IPS DF 4.7 (cell line): ENCODE data around the gene KRT34.
"Not testable (repeated sequence)": the region's sequence is repeated elsewhere in the genome, so short reads cannot be mapped to it uniquely, and the experiment has no call there.

ENCODE experiments used
- DNase-seq: peaks from one replicate; pipeline ENCODE4 v3.0.0-alpha.2; 2013; ENCODE audit warnings: low spot score; ENCODE audit errors: extremely low read depth

The KRT34 gene

DNA sequence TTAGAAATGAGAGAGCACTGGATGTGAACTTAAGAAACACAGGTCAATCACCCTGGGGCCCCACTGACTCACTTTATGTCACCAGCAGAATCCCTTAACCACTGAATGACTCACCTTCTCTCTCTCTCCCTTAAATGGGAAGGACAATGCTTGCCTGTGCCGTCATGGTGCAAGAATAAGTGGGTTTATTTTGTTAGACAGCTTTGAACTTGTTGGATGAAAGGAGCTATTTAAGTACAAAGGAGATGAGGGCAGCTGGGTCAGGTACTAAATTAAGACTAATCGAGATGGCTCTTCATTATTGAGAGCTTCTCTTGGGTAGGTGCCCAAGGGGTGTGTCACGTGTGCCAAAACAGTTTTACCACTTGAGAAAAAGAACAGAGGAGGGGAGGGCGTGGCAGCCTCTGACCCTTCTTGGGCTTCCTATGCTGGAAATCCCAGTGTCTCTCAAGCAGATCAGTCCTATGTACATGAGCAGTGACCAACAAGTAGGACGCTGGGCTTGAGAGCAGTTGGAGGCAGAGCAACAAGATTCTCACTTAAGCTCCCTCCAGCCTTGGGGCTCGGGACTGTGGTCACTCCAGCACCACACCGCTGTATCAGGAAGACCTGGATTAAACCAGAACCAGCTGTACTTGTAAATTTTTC is 22.0 kb upstream of the KRT34 start:
- no peak for DNase-seq

DNA sequence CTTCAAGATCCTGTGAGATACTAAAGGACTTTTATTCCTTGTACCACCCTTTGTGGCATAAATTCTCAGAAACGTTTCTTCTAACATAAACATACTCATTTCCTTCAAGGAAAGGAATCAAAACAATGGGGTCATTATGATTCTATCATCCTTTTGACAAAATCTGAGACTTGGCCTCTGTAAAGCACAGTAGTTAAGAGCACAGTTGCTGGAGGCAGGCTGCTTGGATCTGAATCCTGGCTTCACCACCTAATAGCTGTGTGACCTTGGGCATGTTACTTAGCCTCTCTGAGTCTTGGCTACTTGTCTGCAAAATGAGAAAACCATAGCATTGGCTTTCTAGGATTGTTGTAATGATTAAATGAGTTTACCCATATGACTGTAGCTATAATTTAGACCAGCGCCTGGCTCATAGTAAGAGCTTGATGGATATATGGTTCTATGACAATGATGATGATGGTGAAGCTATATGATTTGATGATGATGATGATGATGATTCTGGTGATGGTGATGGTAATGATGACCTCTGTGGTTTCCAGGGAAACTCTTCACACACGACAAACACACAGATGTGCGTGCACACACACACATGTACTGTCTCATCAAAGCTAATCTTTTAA is 21.4 kb upstream of the KRT34 start:
- no peak for DNase-seq

DNA sequence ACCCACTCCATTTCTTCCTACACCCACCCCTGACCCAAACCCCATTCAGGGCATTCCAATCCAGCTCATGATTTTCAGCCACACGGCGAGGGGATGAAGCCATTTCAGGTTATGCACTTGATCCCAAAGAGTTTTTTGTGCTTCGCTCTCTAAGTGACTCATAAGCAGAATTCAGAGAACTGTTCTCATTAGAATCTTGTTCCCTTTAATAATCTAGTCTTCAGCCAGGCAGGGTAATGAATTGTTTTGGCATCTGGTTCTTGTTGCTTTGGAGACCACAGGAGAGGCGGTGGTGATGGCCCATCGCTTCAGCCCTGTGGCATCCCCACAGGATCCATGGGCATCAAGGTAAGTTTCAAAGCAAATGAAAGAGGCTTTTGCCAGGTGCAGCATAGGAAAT is 20.1 kb upstream of the KRT34 start:
- DNase-seq: no peak

DNA sequence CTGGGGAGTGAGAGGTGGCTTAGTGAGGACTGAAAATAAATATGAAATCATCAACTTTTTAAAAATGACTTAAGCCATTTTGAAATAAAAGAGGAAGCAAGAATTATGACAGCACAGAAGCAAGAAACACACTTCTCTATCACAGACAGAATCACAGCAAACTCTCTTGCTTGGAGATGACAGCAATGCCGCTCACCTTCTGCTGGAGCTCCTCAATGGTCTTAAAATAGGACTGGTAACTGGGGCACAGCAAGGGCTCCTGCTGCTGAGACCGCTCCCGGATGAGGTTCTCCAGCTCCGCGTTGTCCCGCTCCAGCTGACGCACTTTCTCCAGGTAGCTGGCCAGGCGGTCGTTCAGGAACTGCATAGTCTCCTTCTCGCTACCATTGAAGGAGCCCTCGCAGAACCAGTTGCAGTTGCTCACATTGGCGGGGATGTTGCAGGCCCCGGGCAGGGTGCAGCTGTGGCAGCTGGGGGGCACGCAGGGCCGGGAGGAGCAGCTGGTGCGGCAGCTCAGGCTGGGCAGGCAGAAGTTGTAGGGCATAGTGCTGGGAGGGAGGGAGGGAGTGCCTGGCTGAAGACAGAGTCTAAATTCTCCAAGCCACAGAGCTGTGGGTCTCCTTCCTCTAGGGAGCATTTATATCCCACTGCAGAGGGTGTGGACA is 15.0 kb upstream of the KRT34 start, which contains the start of gene KRT31:
Gene KRT31 (minus strand): TSS at position 613 of the 665 bp plus-strand sequence. CDS start 69 bp downstream, at position 544.
- no peak for DNase-seq

DNA sequence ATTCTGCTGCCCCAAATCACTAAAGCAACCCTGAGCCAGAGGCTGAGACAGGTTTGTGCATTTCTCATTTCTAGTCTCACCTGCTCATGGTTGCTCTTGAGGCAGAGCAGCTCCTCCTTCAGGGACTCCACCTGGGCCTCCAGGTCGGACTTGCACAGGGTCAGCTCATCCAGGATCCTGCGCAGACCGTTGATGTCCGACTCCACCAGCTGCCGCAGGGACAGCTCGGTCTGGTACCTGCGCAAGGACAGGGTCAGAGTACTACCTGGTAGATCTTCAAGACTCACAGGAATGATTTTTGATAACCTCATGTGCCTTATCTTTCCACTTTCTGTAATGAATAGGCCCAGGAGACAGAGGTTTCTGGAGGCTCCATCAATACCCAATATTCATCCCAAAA is 14.2 kb upstream of the KRT34 start:
- DNase-seq: no peak

DNA sequence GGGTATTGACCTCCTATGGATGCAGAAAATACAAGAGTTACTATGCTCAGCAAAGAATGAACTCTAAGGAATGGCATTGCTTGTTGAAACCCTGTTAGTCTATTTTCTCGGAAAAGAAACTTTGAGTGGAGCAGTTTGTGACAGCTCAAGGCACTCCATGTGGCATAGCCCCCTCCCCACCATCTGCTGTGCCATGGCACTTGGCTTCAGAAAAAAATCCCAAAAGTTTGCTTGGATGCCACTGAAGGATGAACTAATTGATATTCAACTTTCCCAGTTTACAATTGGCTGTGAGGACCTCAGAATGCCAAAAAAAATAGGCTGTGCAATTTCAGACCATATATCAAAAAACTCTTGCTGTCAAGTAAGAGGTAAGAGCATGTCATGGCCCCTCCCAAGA is 13.5 kb upstream of the KRT34 start:
- DNase-seq: no peak

DNA sequence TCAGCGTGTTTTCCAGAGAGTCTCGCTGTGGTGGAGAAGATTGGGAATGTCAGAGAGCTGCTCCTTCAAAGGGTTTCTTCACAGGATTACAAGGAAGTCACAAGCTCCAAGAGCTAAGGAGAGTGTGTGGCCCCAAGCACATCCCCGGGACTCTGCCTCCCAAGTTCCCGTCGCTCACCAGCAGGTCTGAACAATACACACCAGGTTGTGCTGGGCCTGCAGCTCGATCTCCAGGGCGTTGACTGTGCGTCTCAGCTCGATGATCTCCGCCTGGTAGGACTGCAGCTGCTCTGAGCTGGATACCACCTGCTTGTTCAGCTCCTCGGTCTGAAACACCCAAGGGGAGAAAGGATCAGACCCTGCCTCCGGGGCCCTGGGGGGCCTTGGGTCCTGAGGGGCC is 12.9 kb upstream of the KRT34 start:
- DNase-seq: not testable (repeated sequence)

DNA sequence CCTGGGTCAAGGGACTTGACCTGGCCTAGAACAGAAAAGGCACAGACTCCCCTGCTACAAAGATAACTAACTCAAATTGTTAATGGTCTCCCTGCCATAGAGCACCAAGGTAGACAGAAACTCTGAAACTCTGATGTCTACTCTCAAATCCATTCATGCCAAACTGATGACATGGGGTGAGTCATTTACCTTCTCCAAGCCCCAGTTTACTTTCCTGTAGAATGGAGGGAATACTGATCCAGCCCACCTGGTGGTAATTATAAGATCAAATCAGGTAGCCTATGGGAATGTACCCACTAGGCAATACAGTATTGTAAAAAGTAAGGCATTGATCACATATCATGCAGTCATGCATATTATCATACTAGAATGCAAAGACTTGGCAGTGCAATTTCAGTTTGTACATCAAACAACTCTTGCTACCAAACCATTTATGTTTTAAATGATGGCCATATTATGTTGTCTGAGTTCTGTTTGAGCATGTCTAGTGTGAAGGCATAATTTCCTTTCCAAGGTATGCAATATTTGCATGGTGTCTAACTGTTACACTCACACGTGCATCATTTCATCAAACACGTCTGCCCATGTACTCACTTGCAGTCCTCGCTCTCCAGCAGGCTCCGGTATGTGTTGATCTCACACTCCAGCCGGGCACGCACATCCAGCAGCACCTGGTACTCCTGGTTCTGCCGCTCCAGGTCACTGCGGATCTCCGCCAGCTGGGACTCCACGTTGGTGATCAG is 12.3 kb upstream of the KRT34 start:
- DNase-seq: no peak

DNA sequence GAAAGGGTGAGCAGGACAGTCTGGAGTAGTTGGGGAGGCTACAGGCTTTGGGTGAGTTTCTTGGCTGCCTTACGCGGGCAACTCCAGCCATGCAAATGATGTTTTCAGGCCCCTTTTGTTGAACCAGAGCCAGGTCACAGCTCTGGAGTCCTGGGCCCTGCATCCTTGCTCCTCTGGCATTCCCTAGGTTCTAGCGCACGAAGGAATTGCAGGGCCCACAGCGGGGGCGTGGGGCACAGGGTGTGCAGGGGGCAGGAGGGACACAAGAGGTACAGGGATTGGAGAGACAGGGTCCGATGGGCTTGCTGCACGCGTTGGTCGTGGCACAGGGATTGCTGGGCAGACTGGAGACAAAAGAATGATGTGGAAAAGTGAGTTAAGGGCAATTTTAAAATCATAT is 11.7 kb upstream of the KRT34 start:
- DNase-seq: no peak

DNA sequence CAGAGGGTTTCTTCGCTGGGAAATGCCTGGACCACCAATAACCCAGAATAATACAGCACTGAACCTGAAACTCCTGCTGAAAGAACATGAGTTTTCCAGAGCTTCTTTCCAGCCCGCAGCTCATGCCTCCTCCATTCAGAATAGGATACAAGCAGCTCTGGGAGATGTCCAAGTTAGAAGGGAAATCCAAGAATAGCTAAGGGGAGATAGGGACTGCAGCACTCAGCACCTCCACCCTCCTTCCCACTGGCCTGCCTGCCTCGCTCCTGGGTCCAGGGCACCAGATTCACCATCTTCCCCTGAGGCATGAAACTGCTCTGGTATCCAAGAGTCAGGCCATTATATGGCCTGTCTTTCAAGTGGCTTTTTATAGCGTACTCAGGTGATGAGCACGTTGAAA is 11.2 kb upstream of the KRT34 start:
- DNase-seq: no peak

DNA sequence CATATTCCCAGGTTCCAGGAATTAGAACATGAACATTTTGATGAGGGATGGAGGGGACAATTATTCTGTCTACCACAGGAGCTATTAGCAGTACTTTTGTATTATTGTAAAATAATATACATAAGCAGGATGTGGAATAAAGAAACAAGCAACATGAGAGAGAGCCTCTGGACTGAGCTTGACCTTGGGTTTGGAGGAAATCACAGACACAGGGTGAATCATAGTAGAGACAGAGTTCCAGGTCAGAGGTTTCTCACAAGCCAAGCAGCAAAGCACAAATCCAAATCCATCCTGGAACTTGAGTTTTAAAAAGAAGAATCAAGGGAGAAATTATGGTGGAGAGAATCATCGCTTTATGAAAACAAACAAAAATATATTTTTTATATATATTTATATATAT is 10.2 kb upstream of the KRT34 start:
- DNase-seq: no peak

DNA sequence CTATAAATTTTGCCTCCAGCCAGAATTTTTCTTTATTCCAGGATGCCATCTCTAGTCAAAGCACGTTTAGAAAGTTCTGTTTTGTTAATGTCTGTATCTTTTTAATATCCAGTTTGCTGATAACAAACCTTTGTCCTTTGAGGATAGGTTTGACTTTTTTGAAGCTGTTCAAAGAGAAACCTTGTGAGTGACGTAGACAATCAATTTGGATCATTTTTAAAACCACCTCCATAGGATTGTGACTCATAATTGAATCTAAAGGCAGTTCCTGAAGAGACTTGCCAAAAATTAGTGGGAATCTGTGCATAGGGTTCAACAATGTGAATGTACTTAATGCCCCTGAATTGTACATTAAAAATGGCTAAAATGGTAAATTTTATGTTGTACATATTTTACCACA is 9.4 kb upstream of the KRT34 start:
- DNase-seq: no peak

DNA sequence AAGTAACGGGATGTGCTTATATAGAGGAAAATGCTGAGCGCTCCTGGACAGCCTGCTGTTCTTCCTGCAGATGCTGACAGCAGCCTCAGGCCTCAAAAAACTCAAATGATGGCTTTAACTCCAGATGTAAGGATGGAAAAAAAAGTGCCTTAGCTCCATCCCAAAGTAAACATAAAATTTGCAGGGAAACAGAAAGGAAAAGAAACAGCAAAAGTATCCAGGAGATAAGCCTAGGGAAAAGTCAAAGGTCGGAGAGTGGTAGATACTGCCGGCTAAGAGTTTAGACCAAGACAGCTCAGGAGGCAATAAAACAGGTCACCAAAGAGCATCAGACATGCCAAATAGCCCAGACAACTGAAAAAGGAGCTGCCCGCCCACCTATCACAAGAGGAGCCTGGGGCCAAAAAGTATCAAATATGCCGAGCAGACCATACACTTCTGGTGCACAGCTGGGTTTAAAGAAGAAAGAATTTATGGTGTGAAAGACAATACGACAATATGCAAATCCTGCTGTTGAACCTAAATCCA is 8.4 kb upstream of the KRT34 start:
- no peak for DNase-seq

DNA sequence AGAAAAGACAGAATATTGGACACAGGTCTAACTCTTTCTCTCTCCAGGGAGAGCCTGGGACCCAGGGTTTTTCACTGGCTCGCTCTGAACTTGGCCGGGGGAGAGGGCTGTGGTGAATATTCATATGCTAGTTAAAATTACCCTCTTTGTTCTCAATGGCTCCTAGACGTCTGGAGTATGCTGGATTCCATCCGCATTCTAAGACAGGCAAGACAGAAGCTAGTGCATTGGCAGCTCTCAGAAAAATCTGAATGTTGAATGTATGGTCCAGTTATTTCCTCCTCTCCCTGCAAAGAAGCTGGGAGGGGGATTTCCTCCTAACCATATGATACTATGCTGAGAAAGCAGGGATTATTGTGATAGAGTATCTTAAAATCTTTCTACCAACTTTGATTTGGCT is 5.6 kb upstream of the KRT34 start:
- no peak for DNase-seq

DNA sequence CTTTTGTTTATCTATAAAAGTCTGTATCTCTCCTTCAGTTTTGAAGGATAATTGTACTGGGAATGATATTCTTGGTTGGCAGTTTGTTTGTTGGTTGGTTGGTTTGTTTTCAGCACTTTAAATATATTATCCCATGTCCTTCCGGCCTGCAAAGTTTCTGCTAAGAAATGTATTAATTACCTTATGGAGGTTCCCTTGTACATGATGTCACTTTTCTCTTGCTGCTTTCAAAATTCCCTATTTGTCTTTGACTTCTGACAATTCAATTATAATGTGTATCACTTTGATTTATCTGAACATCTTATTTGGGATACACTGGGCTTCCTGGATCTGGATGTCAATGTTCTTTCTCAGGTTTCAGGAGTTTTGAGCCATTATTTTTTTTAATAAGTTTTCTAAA is 4.1 kb upstream of the KRT34 start:
- no peak for DNase-seq

DNA sequence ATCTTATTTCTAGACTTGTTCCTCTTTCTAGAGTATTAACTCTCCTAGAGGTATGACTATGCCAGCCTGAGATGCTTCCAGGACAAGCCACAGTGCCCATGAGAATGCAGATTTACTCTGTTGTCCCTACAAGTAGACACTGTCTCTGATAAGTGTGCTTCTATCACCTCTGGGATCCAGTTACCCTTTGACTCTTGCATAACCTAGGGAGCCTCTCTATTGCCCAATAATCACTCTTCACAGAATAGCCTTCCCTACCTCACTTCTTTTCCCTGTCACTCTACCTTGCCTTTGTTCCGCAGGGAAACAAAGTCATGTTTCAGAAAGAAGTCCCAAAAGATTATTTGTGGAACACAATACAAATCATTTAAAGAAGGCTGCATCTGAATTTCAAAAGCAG is 1.6 kb upstream of the KRT34 start:
- no peak for DNase-seq

DNA sequence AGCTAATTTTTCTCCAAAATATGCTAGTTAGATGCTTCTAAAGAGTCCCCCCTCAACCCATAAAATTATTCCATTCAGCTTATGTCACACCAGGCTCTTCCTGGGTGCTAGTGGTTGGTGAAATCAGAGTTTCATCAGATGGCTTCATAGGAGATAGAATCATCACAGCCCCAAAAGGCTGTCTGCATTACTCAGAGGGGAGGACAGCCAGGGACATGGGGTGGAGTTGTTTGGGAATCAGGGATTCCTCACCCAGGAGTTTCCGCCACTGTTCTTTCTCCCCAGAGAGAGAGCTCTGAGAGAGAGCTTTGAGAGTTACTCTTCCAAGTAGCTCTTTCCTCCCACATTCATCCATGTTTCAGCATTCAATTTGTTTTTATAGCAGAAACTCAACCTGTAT is 288 bp upstream of the KRT34 start:
- DNase-seq: no peak

DNA sequence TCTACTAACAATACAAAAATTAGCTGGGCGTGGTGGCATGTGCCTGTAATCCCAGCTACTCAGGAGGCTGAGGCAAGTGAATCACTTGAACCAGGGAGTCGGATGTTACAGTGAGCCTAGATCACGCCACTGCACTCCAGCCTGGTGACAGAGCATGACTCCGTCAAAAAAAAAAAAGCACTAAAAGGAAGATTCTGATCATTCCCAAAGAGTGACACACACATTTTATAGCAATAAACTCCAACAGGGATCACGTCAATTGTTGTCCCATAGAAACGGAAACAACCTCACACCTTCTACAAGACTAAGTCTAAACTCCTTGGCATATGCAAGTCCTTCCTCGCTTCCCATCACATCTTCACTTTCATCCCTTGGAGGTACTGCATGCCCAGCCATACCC is 2.0 kb downstream of the KRT34 start:
- DNase-seq: not testable (repeated sequence)

DNA sequence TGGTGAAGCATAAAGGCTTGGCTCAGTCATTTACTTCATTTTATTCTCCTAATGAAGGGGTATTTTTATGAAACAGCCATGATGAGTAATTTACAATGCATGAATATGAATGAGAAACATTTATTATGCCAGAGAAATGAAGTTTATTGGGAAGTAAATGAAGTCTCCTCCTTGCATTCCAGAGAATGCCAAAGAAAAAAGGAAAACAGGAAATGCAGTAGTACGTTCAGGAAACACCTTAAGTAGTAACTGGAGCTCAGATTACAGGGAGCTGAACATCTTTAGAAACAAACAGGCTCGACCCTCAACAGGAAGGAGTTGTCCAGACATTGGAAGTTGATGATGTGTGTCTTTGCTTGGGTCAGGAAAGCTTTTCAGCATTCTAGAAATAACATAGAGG is 4.6 kb downstream of the KRT34 start:
- no peak for DNase-seq

DNA sequence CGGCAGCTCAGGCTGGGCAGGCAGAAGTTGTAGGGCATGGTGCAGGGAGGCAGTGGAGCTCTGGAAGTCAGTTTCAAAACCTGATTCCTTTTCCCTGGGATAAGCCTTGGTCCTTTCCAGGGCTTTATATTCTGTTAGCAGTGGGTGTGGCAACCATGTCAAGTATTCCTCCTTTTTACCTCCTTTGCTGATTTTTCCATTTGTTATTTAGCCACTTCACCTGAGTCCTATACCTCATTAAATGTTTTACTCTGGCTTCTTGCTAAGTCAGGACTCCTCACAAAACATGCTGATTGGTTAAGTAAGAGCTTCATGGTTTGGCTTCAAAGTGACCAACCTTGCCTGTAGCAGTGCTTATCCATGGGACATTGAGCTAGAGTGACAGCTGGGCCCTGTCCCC is 12.4 kb downstream of the KRT34 start, which contains the start of gene KRT33B:
Gene KRT33B (minus strand): TSS at position 101 of the 400 bp plus-strand sequence. CDS start 63 bp downstream, at position 38.
- no peak for DNase-seq

DNA sequence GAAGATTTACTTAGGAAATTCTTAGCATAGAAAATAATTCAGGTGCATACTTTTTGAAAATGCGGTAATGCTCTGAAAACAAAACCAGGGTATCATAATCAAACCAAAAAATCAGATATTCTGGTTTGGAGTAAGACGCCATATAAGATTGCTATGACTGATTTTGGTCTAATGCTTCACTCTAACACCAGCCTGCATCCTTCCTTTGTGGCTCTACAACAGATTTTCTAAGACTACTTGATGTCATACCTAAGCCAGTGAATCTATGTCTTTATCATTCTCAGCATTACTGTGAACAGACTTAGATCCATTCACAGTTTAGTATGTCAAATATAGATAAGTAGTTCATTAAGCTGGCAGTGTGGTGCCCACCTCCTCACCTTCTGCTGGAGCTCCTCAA is 13.1 kb downstream of the KRT34 start:
- DNase-seq: no peak
